OCI-M1 (cell line): Measurements from ENCODE around the gene USP31.
A peak's percentile ranks its signal among the peaks of the same experiment; 100 is the strongest.
"Not testable (repeated sequence)": the region's sequence is repeated elsewhere in the genome, so short reads cannot be mapped to it uniquely, and the experiment has no call there.

Source experiments
- DNase-seq: peaks from one replicate; lab custom pipeline; 2025; lab: John Stamatoyannopoulos, UW

USP31 gene

DNA sequence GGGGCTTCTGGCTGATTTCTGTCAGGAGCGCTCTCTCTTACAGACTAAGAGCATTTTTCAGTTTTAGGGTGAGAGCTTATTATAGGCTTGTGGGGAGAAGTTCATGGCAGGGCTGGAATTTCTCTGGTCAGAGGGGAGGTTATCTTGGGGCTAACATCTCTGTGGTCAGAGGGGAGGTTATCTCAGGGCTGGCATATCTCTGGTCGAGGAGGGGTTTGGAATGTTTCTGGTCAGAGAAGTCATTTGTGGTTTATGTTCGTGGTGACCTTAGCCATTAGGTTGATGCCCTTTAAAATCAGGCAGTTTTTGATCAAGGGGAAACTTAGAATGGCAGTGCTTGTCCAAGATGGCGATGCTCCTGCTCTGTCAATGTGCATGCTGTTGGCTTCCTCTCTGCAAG lies 10.8 kb upstream of the USP31 start:
- peak; percentile 33 for DNase-seq

DNA sequence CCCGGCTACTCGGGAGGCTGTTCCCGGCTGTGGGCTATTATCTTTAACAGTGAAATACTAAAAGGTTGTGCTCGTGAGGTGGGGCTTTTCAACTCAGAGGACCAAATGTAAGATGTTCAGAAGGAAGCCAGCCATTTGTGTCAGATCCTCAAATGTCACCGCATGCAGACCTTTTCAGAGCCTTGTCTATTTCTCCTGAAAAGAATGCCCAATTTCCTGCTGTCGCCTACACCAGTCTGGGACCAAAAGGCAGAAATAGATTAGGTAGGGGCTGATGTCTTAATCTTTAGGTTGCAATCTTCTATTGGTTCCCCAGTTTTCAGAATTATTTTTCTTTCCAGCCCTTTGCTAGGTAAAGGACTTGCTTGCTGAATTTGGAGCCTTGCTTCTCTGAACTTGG lies 8.9 kb upstream of the USP31 start:
- no peak for DNase-seq

DNA sequence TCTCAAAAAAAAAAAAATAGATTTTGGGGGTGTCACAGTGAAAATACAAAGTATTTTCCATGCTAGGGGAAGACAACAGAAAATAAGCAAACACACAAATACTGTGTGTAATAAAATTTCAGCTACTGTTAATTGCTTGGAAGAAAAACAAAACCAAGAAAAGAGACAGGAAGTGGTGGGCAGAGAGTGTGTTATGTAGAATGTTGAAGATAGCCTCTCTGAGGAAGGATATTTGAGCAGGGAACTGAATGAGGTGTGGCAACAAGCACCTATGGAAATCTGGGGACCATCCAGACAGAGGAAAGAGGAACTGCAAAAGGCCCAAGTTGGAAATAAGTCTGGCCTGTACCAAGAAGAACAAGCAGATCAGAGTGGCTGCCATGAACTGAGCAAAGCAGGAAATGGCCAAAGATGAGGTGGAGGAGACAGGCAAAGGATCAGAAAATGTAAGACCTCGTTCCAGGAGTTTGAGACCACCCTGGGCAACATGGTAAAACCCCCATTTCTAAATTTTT lies 7.8 kb upstream of the USP31 start:
- no peak for DNase-seq

DNA sequence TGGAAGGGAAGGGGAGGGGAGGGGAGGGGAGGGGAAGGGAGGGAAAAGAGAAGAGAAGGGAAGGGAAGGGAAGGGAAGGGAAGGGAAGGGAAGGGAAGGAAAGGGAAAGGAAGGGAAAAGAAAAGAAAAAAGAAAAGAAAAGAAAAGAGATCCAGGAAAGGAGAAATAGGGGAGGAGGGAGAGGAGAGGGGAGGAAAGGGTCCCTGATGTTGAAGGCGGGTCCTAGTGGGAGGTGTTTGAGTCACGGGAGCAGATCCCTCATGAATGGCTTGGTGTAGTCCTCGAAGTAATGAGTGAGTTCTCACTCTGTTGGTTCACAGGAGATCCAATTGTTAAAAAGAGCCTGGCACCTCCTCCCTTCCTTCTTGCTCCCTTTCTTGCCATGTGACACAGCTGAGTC lies 6.9 kb upstream of the USP31 start:
- DNase-seq = no peak

DNA sequence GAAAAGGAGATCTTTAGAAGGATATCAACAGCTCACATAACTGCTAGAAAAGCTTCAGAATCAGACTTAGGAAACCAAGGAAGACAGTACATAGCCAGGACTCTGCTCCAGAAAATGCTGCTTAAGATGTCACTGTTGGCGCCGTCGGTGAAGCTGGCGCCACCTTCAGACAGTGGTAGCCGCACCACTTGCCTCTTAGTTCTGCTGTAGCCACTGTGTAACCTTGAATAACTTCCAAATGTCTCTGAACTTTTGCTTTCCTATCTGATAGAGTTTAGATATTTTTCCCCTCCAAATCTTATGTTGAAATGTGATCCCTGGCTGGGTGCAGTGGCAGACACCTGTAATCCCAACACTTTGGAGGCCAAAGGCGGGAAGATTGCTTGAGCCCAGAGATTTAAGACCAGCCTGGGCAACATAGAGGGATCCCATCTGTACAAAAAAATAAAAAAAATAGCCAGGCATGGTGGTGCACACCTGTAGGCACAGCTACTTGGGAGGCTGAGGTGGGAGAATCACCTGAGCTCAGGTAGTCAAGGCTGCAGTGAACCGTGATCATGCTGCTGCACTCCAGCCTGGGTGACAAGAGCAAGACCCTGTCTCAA lies 6.3 kb upstream of the USP31 start:
- peak; percentile 44 for DNase-seq

DNA sequence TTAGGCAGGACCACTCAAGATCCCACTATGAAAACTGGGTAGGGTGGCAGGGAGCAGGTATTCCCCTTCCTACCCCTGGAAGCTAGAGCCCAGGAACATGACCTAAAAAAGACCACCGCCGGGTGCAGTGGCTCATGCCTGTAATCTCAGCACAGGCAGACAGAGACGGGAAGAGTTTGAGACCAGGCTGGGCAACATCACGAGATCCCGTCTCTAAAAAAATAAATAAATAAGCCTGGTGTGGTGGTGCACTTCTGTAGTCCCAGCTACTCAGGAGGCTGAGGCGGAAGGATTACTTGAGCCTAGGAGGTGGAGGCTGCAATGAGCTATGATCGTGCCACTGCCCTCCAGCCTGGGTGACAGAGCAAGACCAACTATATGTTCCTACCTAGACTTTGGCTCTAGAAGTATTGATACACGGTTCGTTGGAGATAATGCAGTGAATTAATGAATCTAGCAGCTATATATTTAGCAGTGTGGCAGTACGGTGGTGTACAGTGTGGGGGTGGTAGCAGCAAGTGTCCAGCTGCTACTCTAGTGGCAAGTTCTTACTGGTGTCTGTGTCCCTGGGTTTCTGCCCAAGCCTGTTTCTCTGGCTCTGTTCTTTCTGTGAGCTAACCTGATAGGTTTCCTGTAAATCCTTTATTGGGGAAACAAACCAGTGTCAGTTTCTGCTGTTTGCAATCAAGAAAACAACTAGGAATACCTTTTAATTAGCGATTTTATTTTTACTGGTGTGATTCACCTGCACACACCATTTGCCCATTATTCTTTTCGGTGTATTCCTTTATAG lies 3.3 kb upstream of the USP31 start:
- DNase-seq = no peak

DNA sequence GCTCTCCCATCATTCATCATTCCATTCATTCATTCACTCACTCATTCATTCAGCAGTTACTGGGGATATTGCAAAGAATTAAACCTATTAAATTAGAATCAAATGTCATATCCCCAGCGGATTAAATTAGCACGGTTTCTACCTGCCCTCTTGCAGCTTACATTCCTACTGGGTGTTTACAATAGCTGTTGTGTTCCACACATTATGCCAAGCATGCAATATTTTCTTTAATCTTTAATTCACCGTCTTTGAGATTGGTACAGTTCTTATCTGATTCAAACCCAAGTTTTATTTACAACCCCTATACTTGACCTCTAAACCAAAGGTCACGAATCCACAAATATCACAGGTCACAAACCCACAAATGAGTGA lies 727 bp upstream of the USP31 start:
- no peak for DNase-seq

DNA sequence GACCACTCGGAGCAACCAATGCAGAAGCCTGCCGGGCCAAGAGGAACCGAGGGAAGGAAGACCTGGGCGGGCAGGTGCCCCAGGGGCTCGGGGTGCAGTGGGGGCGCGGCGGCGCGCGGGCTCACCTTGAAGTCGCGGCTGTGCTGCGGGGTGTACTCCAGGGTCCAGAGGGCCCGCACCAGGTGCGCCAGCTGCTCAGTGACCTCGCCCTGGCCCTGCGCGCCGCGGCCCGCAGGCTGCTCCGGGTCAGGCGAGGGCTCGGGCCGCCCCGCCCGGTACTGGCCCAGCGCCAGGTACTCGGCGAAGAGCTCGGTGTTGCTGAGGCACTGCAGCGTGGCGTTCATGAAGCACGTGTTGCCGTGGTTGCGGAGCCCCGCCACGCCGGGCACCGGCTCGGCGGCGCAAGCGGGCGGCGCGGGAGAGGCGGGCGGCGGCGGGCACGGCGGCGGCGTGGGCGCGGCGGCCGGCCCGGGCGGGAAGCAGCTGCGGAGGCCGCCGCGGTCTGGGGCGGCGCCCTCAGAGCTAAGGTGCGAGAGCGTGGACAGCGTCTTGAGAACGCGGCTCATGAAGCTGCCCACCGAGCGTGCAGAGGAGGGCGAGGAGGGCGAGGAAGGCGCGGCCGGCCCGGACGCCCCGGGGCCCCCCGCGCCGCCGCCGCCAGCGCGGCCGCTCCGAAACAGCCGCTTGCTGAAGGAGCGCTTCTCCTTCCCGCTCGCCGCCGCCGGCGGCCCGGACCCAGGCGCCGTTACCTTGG lies 562 bp downstream of the USP31 start:
- DNase-seq = peak; percentile 53

DNA sequence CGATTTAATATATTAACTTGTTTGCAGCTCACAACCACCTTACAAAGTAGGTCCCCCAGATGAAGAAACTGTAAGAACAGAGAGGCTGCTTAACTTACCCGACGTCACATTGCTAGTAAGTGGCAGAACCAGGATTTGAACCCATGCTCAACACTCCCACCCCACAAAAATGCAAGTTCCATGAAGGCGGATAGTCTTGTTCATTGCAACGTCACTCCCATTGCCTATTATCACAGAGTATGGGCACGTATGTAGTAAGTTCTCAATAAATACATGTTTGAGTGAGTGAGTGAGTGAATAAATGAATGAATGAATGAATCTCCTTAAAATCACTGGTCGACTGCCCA lies 1.1 kb downstream of the USP31 start:
- DNase-seq = no peak

DNA sequence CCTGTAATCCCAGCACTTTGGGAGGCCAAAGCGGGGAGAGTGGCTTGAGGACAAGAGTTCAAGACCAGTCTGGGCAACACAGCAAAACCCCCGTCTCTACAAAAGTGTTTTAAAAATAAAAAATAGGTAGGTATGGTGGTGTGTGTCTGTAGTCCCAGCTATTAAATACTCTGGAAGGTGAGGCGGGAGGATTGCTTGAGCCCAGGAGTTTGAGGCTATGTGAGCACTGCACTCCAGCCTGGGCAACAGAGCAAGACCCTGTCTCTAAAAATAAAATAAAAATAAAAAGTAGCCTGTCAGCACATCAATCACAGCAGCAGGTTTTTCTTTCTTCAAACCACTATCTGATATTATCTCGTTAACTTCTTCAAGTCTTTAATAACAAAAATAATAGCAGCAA lies 1.6 kb downstream of the USP31 start:
- DNase-seq = no peak

DNA sequence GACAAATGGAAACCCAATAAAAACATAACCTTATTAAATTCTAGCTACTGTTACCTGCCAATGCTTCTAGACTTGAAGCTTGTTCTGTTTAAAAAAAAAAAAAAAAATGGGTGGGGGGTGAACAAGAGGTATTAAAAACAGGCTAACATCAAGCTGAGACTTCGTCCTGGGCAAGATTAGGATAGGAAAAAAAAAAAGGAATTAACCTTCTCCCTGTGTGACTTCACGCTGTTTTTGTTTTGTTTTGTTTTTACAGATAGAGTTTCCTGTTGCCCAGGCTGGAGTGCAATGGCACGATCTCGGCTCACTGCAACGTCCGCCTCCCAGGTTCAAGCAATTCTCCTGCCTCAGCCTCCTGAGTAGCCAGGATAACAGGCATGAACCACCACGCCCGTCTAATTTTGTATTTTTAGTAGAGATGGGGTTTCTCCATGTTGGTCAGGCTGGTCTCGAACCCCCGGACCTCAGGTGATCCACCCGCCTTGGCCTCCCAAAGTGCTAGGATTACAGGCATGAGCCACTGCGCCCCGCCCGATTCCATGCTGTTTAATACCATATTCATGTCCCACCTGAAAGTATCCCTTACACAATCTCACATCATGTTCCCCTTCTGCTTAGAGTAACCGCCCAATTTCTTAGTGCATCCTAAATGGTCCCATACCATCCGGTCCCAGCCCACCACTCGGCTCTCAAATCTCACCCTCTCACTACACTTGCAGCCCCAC lies 2.2 kb downstream of the USP31 start:
- no peak for DNase-seq

DNA sequence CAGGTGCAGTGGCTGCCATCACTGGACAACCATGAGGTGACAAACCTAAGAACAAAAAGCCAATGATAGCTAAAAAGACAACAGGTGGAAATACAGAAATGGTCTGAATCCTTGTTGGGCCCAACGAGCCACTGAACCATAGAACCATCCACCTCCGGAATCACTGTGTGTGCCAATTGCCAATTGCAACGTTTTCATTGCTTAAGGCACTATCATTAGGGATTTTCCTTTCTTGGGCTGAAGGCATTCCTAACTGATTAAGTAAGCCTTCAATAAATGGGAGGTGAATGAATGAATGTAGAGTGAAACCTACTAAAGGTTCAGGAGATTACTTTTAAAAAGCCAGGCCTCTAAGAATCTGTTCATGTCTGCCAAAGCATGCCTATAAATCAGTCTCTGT lies 3.6 kb downstream of the USP31 start:
- no peak for DNase-seq

DNA sequence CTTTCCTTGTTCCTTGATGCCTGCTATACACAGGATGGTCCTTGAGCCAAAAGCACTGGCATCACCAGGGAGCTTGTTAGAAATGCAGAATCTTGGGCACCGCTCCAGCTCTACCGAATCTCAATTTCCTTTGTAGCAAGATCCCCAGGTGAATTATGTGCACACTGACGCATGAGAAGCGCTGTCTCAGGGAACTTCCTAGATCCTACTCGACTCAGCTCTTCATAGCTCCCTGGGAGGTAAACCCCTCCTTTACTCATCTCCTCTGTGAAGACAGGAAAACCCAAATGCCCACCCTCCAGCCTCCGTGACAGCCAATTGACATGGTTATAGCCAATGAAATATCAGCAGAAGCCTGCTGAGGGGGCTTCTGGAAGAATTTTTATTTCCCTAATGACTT lies 4.1 kb downstream of the USP31 start:
- no peak for DNase-seq

DNA sequence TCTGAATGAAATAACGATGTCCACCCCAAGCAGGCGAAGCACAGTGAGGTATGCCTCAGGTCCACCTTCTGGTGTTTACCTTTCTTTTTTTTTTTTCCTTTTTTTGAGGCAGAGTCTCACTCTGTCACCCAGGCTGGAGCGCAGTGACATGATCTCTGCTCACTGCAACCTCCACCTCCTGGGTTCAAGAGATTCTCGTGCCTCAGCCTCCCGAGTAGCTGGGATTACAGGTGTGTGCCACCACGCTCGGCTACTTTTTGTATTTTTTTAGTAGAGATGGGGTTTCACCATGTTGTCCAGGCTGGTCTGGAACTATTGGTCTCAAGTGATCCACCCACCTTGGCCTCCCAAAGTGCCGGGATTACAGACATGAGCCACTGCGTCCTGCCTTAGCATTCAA lies 4.9 kb downstream of the USP31 start:
- not testable (repeated sequence) for DNase-seq

DNA sequence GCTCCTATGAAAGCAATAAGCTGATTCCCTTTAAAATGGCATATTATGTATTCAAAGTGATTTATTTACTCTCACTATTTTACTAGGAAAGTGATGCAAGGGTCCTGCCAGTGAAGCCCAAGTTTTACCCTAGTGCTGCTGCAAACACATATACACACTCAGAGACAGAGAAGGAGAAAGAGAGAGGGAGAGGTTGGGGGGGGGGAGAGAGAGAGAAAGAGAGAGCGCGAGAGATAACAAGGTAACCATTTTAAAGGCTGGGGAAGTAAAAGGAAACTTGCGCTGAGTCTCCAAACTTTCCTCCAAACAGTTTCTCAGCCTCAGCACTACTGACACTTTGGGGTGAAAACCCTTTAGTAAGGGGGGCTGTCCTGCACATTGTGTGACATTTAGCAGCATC lies 5.9 kb downstream of the USP31 start:
- DNase-seq = no peak

DNA sequence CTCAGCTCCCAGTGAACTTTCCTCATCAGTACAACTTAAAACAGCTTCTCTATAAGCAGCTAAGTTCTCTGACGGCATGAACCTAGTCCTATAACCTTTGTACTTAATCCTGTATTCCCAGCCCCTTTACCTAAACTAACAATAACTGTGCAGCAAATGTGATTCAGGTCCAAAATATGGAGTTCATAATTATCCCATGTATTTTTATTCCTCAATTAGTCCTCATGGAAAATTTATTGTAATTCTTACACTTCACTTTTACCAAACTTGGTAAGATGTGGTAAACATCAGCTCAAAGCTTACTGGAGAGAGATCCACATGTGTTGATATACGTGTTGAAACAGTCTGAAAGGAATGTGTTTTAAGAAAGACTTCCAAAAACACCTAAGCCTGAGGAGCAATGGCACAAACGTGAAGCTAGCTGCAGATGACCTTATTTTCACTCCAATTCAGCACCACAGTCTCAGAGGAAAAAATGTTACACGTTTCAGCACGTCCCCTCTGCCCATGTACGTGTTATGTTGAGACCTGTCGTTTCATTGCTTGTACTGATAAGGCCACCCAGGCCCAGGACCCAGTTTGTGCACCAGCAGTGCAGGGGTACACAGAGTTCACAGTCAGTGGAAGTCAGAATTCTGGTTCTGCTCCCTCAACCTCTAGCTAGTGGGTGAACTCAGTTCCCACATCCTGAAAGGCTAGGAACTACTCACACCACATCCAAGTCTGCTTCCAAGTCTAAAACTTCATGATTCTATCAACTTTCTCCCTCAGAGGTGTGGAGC lies 7.1 kb downstream of the USP31 start:
- no peak for DNase-seq

DNA sequence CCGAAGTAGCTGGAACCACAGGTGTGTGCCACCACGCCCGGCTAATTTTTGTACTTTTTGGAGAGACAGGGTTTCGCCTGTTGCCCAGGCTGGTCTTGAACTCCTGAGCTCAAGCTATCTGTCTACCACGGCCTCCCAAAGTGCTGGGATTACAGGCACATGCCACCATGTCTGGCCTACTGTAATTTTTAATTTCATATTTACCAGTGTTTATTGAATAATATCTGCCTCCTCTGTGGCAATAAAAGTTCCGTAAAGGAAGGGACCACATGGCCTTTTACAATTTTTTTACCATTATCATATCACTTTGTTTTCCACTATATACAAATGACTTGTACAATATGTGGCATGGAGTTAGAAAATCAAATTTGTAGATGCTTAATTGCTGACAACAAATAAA lies 7.8 kb downstream of the USP31 start:
- no peak for DNase-seq

DNA sequence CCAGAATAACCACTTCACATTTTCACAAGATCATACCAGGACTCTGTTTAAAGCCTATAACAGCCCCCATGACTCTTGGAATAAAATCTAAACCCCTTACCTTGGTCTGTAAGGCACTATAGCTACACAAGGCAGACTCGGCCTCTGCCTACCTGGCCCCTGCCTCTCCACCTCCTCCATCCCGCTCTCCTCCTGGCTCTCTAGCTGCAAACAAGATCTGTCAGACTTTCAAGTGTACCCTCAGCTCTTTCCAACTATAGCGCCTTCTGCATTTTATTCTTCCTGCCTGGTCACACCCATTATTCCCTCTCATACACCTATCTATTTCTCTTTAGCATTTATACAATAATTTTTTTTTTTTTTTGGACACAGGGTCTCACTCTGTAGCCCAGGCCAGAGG lies 8.2 kb downstream of the USP31 start:
- no peak for DNase-seq

DNA sequence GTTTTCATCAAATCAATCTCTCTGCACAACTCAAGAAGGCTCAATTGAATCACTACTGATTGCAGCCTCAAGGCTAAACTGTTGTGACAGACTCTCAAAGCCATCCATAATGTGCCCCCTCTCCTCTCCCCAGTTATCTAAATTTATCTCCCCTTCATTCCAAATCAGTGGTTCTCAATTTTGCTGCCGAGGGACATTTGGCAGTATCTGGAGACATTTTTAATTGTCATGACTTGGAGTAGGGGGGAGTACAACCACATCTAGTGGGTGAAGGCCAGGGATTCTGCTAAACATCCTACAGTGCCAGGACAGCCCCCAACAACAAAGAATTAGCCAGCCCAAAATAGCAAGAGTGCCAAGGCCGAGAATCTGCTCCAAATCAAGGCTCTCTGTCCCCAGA lies 9.1 kb downstream of the USP31 start:
- no peak for DNase-seq

DNA sequence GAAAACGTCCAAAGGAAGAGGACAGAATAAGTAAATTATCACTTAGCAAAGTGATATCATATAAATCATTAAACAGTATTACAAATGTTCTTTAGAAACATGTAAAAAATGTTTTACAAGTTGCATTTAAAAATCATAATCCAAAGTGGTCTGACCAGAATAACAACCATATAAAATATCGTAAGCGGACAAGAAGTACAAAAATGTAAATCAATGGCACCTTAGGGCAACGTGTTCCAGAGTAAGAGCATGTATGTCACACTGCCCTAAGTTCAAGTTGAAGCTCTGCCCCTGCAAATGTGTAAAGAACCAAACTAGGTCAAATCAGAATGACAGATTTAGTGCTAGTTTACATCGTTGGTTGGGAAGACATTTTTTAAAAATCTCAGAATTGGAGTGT lies 11.4 kb downstream of the USP31 start:
- no peak for DNase-seq

DNA sequence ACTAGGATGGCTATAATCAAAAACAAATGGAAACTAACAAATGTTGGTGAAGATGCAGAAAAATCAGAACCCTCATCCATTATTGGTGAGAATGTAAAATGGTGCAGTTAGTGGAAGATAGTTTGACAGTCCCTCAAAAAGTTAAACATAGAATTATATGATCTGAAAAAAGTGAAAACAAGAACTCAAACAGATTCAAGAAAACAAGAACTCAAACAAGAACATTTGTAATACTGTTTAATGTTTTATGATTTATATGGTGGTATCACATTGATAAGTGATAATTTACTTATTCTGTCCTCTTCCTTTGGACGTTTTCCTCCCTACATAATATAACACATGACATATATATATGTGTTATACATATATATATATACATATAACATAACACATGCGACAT lies 12.0 kb downstream of the USP31 start:
- DNase-seq = no peak

DNA sequence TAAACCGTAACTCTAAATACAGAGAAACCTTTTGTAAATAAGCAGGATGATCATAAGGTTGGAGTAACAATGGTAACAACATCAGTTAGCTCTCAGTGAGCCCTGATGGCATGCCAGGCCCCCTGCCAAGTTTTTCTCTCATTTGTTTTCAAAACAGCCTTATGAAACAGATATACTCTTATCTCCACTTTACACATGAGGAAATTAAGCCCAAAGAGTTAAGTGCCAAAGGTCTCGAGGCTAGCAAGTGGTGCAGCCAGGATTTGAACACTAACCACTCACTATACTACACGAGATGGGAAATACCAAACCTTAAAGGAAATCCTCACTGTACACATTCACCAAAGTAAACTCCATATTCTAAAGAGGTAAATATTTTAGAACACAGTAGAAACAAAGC lies 15.0 kb downstream of the USP31 start:
- peak; percentile 92 for DNase-seq
